ENCODE results near the gene CLNK.

DNA sequence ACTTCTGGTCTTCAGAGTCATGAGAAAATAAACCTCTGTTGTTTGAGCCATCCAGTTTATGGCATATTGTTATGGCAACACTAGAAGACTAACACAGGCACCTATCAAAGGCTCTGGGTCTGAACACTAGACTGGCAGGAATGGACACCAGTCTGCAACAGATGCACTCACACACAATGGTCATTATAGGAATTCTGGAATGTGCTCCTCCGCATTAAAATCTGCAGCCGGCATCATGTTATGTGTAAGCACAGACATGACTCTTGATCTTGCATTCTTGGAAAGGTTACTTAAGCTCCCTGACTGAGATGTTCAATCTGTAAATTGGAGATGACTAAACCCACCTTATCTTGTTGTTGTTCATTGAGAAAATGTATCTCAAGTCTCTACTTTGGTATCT is 115.1 kb downstream of the CLNK start:
- TF ChIP-seq GATA2 (IDR thresholded peaks at IDR 0.05; ENCODE audit: low read depth, low read length) = no peak
- TF ChIP-seq GATA3 (IDR thresholded peaks at IDR 0.05; ENCODE audit: low read depth, low read length) = no peak

Data from SH-SY5Y (cell line).